ENCODE measurements around the gene MSANTD1. TPM values are rescaled to one million over a fixed set of nuclear protein-coding genes. Genes with fewer than 3 reads are reported as not detected.

The MSANTD1 gene
- total and polyA plus RNA-seq, 2 donors (not counting 1 experiment from before 2014, with no cell fraction given) = 0.78 to 5.5 TPM

DNA sequence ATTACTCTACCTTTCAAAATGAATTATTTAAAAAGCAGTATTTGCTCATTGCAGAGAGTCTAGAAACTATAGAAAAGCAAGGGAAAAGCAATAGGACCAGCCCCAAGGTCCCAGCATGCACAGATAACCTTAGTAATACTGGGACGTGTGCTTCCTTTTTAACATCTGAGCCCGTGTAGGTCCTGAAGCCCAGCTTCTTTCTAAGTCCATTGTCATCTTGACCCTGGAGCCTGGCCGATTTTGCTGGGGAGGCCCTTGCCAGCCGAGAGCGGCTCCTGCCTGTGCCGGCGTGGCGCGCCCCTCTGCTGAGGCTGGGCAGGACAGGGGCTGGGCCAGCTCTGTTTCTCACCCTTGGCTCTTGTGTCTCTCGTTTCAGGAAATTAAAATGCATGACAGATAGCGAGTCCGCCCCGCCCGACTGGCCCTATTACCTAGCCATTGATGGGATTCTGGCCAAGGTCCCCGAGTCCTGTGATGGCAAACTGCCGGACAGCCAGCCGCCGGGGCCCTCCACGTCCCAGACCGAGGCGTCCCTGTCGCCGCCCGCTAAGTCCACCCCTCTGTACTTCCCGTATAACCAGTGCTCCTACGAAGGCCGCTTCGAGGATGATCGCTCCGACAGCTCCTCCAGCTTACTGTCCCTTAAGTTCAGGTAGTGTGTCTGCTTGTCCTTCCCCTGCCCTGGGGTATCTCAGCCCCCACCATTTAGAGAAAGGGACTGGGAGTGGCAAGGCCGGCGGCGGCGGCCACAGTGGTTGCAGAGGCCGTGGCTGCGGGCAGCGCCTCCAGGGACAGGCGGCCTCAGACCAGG lies 4.1 kb downstream of the MSANTD1 start:
- H3K9ac ChIP-seq (ENCODE audit: low read length) = no peak overlapping the region
- H3K79me2 ChIP-seq (ENCODE audit: control insufficient read depth, insufficient read depth, low read length) = no peaks in the 10 kb centered on the region
- ATAC-seq (ENCODE audit: low read depth) (no peak), DNase-seq (no peak)
- no peaks in the 10 kb centered on the region for H3K9me3 Mint-ChIP-seq (ENCODE audit: insufficient read depth)
- no peak overlapping the region for H3K27ac ChIP-seq (ENCODE audit: low read length in 2 of 2)
- H3K27ac Mint-ChIP-seq = no peak overlapping the region
- H3K4me1 Mint-ChIP-seq = peaks cover 15% of the 10 kb centered on the region
- 95% methylated on average over 38 of the region's 38 CpGs for WGBS (ENCODE audit: insufficient coverage)
- H3K4me3 Mint-ChIP-seq = no peak overlapping the region
- CTCF ChIA-PET = no interaction called here
- no peaks in the 10 kb centered on the region for H3K9me3 ChIP-seq (ENCODE audit: control extremely low read depth in 1 of 3, control insufficient read depth in 2 of 3, insufficient read depth in 1 of 3, low read length in 2 of 3)
- H3K36me3 ChIP-seq (replicated peaks in 1 of 2; ENCODE audit: control extremely low read depth in 1 of 2, control insufficient read depth in 1 of 2, extremely low read depth in 1 of 2, insufficient read depth in 2 of 2, low read length in 1 of 2) = no peaks in the 10 kb centered on the region
- POLR2A ChIA-PET = no interaction called here
- H3K4me1 ChIP-seq (ENCODE audit: control insufficient read depth in 2 of 2, insufficient read depth in 2 of 2, low read length in 2 of 2) = peaks cover 6 to 11% of the 10 kb centered on the region in 2 donors
- H3K27me3 Mint-ChIP-seq = no peaks in the 10 kb centered on the region
- no peaks in the 10 kb centered on the region for H4K20me1 ChIP-seq (ENCODE audit: control insufficient read depth, insufficient read depth, low read length, poor library complexity, severe bottlenecking)
- intact Hi-C loops (cut with micrococcal nuclease) = no loop called here
- no peak overlapping the region for H2AFZ ChIP-seq (ENCODE audit: insufficient read depth, low read depth, low read length, poor library complexity, severe bottlenecking)
- TF ChIP-seq EZH2 (IDR thresholded peaks at IDR 0.05; ENCODE audit: borderline replicate concordance, insufficient read depth, low read depth, low read length, poor library complexity, severe bottlenecking) = no peak
- TF ChIP-seq, protein P1, sequence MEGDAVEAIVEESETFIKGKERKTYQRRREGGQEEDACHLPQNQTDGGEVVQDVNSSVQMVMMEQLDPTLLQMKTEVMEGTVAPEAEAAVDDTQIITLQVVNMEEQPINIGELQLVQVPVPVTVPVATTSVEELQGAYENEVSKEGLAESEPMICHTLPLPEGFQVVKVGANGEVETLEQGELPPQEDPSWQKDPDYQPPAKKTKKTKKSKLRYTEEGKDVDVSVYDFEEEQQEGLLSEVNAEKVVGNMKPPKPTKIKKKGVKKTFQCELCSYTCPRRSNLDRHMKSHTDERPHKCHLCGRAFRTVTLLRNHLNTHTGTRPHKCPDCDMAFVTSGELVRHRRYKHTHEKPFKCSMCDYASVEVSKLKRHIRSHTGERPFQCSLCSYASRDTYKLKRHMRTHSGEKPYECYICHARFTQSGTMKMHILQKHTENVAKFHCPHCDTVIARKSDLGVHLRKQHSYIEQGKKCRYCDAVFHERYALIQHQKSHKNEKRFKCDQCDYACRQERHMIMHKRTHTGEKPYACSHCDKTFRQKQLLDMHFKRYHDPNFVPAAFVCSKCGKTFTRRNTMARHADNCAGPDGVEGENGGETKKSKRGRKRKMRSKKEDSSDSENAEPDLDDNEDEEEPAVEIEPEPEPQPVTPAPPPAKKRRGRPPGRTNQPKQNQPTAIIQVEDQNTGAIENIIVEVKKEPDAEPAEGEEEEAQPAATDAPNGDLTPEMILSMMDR (IDR thresholded peaks at IDR 0.05) = no peak
- H3K4me2 ChIP-seq (replicated peaks; ENCODE audit: low read depth, low read length, poor library complexity, severe bottlenecking) = no peak overlapping the region
- no peak overlapping the region for H3K4me3 ChIP-seq (ENCODE audit: control extremely low read depth in 1 of 5, extremely low read depth in 1 of 5, insufficient read depth in 1 of 5, low read depth in 2 of 5, low read length in 4 of 5)
- H3K27me3 ChIP-seq (replicated peaks in 1 of 4; ENCODE audit: control extremely low read depth in 1 of 4, control insufficient read depth in 3 of 4, insufficient read depth in 4 of 4, low read length in 3 of 4) = no peaks in the 10 kb centered on the region

DNA sequence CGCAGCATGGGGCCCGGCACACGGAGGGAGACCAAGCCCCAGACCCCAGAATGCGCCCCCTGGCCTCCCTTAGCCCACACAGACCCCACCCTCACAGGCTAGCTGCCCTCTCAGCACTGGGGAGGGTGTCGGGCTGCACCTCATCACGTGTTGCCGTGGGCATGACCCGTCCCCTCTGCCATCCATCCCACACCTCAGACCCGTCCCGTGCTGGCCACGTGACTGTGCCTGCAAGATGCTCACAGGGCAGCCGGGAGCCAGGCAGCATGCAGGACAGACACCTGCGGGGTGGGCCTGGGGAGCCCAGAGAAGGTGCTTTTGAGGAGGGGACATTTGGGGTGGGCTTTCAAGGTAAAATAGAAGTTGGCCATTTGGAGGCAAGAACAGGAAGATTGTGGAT lies 4.8 kb downstream of the MSANTD1 start:
- Histone ChIP-seq H3K27me3 (replicated peaks in 1 of 4; ENCODE audit: control extremely low read depth in 1 of 4, control insufficient read depth in 3 of 4, insufficient read depth in 4 of 4, low read length in 3 of 4) (no peaks in the 10 kb centered on the region), H3K9me3 (ENCODE audit: control extremely low read depth in 1 of 3, control insufficient read depth in 2 of 3, insufficient read depth in 1 of 3, low read length in 2 of 3) (no peaks in the 10 kb centered on the region), H3K4me1 (ENCODE audit: control insufficient read depth in 2 of 2, insufficient read depth in 2 of 2, low read length in 2 of 2) (peaks cover 9 to 17% of the 10 kb centered on the region in 2 donors), H4K20me1 (ENCODE audit: control insufficient read depth, insufficient read depth, low read length, poor library complexity, severe bottlenecking) (no peaks in the 10 kb centered on the region), H3K27ac (ENCODE audit: low read length in 2 of 2) (no peak overlapping the region), H3K36me3 (replicated peaks in 1 of 2; ENCODE audit: control extremely low read depth in 1 of 2, control insufficient read depth in 1 of 2, extremely low read depth in 1 of 2, insufficient read depth in 2 of 2, low read length in 1 of 2) (no peaks in the 10 kb centered on the region), H3K9ac (ENCODE audit: low read length) (no peak overlapping the region), H3K4me3 (ENCODE audit: control extremely low read depth in 1 of 5, extremely low read depth in 1 of 5, insufficient read depth in 1 of 5, low read depth in 2 of 5, low read length in 4 of 5) (no peak overlapping the region), H3K4me2 (replicated peaks; ENCODE audit: low read depth, low read length, poor library complexity, severe bottlenecking) (no peak overlapping the region), H3K79me2 (ENCODE audit: control insufficient read depth, insufficient read depth, low read length) (no peaks in the 10 kb centered on the region), H2AFZ (ENCODE audit: insufficient read depth, low read depth, low read length, poor library complexity, severe bottlenecking) (no peak overlapping the region)
- Mint-ChIP-seq H3K4me3 (no peak overlapping the region), H3K27ac (no peak overlapping the region), H3K4me1 (peaks cover 22% of the 10 kb centered on the region), H3K27me3 (no peaks in the 10 kb centered on the region), H3K9me3 (ENCODE audit: insufficient read depth) (no peaks in the 10 kb centered on the region)
- 88% methylated on average over 12 of the region's 13 CpGs for WGBS (ENCODE audit: insufficient coverage)
- ChIA-PET CTCF (no interaction called here), POLR2A (no interaction called here)
- intact Hi-C loops (cut with micrococcal nuclease) = no loop called here
- DNase-seq (no peak), ATAC-seq (ENCODE audit: low read depth) (no peak)
- TF ChIP-seq EZH2 (IDR thresholded peaks at IDR 0.05; ENCODE audit: borderline replicate concordance, insufficient read depth, low read depth, low read length, poor library complexity, severe bottlenecking) = no peak
- TF ChIP-seq, protein P1 (IDR thresholded peaks at IDR 0.05) = no peak

All from B cell (primary cell).